GM12873 (cell line): ENCODE data around the gene KDM5C.

ENCODE experiments used
- TF ChIP-seq, protein P1 (sequence below): IDR thresholded peaks from 2 replicates; pipeline ENCODE4 v1.5.1; 2012; ENCODE audit warnings: low read depth, mild to moderate bottlenecking, moderate library complexity, low read length, control low read depth; ENCODE audit not compliant: insufficient read depth; ENCODE audit errors: missing control alignments

KDM5C gene

DNA sequence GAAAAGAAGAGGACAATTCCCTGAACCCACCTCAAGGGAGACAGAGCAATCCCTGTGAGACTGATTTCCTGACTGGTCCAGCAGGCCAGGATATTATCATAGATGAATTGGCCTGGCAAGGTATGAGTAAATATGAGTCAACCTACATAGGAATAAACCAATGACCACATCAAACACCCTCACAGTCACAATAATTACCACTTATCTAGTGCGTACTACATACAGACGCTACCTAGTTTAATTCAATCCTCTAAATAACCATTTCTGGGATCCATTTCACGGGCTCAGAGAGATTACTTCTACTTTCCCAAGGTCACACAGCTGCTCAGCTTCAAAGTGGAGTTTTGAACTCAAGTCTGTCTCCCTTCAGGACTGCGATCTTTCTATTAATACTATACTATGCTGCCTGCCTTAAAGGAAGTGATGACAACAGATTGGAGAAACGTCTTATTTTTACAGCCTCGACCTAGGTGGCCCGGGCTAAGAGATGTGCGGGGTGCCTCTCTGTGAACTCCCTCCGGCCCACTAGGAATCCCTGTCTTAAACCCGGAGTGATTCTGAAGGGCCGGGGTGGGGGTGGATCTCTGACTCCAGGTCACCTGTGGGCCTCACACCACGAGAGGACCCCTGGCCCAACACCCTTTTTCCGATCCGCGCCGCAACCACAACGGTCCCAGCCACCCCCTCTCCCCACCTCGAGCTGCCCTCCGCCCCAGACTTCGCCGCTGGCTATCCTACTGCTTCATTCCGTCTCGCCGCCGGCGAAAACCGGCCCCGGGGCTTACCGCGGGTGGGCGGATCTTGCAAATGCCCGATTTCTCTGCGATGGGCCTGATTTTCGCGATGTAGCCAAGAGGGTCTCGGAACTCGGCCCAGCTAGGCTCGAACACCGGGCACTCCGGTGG, 800 bp downstream of the KDM5C start:
- TF ChIP-seq, protein P1, sequence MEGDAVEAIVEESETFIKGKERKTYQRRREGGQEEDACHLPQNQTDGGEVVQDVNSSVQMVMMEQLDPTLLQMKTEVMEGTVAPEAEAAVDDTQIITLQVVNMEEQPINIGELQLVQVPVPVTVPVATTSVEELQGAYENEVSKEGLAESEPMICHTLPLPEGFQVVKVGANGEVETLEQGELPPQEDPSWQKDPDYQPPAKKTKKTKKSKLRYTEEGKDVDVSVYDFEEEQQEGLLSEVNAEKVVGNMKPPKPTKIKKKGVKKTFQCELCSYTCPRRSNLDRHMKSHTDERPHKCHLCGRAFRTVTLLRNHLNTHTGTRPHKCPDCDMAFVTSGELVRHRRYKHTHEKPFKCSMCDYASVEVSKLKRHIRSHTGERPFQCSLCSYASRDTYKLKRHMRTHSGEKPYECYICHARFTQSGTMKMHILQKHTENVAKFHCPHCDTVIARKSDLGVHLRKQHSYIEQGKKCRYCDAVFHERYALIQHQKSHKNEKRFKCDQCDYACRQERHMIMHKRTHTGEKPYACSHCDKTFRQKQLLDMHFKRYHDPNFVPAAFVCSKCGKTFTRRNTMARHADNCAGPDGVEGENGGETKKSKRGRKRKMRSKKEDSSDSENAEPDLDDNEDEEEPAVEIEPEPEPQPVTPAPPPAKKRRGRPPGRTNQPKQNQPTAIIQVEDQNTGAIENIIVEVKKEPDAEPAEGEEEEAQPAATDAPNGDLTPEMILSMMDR = no peak

DNA sequence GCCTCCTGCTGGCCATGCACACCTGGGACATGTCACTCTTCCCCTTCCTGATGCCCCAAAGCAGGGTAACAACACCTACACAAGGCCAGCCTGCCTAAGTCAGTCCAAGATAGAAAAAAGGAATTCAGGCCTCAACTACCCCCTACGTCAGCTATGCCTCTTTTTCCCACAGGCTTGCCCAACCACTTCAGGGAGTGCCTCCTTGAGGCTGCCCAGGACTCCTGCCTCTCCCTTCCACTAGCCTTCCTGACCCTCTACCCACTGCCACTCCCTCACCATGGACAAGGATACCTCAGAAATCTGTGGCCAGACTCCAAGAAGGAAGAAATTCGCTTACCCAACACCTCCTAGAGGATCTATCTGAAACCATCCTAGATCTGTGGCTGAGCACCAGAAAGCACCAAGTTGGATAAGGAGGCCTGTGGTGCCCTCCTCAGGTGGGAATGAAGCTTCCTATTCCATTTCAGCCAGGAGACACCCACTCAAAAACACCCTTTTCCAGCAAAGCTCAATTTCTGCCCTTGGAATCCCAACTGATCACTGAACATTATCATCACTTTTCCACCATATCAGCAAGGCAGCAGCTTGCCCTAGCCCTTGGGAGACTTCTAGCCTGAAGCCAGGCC, 1.8 kb downstream of the KDM5C start:
- TF ChIP-seq, protein P1 = no peak

DNA sequence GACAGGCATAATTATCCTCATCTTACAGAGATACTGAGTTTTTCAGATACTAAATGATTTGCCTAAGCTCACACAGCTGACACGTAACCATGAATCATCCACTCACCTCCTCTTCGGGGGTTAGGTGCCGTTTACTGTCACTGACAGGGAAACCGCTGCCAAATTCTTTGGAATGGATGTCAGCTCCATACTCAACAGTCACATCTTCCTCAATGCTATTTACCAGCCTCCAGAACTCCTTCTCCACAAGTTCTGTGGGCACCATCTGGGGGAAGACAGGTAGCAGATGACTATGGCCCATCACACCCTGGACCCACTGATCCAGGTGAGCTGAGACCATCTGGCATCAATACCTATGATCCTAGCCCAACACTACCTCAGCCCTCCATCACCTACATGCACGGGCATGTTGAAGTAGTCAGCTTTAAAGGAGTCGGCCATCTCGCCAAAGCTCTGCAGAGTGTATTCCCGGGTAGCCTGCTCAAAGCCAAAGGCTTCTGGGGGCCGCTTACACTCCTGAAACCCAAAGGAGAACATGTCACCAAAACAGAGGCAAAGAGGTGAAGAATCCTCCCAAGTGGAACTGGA, 13.5 kb downstream of the KDM5C start:
- TF ChIP-seq, protein P1 = no peak

DNA sequence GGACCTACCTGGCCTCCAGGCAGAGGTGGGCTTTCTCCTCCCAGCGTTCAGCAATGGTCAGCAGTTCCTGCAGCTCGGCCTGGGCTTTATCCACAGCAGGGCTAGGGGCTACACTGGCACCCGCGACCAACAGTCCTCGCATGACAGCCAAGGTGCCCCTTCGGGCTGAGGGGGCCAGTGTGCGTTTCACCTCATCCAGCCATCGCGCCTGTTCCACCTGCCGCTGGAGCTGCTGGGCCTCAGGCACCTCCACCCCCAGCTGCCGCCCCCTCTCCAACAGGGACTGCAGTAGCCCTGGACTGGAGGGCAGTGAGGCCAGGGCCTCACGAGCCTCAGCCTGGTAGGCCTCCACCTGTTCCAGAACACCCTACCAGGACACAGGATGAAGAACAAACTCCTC, 28.3 kb downstream of the KDM5C start:
- TF ChIP-seq, protein P1 = no peak

DNA sequence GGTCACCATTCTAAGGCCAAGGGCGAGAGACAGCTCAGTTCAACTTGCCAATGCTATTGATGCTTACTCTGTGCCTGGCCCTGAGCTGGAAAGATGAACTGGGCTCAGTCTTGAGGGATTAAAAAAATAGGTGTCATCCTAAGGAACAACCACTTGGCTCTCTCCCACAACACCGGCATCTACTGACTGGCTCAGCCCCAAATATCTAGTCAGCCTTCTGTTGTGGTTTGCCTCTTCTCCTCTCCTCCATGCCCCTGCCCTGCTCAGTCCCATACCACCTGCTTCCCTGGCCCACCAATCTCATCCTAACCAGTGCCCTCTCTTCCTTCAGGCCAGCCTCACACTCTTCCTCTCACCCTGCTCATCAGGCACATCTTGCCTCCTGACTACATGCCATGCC, 29.6 kb downstream of the KDM5C start:
- TF ChIP-seq, protein P1 = no peak

DNA sequence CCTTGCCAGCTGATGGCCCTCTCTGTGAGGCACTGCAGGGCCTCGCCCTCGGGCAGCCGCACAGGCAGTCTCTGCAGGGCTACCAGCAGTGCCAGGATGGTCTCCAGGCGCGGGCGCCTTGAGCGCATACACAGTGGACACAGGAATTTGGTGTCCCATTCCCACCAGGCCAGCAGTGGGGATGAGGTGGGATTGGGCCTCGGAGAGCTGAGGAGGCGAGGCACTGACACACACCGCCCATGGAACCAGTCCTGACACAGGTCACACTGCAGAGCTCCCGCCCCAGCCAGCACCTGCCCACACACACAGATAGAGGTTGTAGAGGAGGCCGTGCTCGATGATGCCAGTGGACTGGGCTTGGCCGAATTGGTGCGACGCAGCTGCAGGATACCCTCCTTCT, 30.7 kb downstream of the KDM5C start:
- TF ChIP-seq, protein P1 = no peak

DNA sequence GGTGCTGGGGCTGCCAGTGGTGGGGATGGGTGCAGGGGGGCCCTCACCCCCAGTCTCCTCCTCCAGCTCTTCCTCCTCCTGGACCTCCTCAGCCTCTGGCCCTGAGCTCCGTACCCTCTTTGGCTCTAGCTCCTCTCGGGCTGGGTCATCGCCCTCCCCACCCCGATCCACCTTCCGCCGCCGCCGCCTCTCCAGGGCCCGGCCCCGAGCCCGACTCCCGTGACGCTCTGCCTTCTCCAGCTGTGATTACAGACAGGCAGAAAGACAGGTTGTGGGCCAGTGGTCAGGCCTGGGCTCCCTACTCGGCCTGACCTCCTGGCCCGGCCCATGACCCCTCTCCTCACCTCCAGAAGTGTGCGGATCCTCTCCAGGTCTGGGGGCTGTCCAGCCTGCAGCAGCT, 31.9 kb downstream of the KDM5C start:
- TF ChIP-seq, protein P1 = no peak
